ENCODE measurements around the gene ZIK1.
A peak's percentile ranks its signal among the peaks of the same experiment; 100 is the strongest.

ZIK1 gene

GRCh38 chr19:57583521-57584416 is at the start of gene ZIK1:
Gene ZIK1, plus strand, starts transcription at chr19:57584145. Its CDS starts 212 bp downstream, at chr19:57584357.
- peak; percentile 94 for DNase-seq

- no peak for DNase-seq
Observed at GRCh38 chr19:57537953-57538547, 45.9 kb upstream of the ZIK1 start.

DNA sequence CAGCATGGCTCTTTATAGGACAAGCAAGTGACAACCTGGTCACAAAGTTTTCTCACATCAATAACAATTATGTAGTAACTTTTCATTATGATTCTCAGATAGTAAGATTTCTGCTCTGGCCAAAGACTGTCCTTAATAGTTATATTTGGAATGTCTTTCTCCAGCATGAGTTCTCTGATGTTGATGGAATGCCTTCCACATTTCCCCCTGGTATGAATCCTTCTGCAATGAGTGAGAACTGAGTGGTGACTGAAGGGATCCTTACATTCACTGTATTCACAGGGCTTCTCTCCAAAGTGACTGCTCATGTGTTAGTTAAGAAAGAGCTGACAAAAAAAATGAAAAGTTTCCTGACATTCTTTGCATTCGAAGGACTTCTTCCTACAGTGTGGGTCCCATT is 37.4 kb upstream of the ZIK1 start:
- no peak for DNase-seq

DNA sequence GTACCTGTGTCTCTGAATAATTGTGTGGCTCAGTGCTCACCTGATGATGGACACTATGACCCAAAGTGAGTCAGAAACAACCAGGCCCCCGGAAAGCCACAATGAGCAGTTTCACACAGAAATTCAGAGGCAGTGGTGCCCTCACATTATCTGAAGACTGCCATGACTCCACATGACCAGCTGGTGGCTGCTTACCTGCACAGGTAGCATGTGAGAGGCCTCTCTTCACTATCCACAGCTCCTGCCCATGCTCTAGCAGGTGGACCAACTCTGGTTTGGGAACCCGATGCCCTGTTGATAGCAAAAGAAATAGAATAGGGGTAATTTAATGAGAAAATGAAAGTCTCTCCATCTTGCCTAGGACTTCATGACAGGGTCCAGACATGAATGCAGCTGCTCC is 31.5 kb upstream of the ZIK1 start:
- DNase-seq, result no peak

GRCh38 chr19:57557659-57558058 is 26.3 kb upstream of the ZIK1 start:
- no peak for DNase-seq

- no peak for DNase-seq
Observed at GRCh38 chr19:57558525-57558924, 25.4 kb upstream of the ZIK1 start.

- DNase-seq, result no peak
Observed at GRCh38 chr19:57559008-57559403, 24.9 kb upstream of the ZIK1 start.

DNA sequence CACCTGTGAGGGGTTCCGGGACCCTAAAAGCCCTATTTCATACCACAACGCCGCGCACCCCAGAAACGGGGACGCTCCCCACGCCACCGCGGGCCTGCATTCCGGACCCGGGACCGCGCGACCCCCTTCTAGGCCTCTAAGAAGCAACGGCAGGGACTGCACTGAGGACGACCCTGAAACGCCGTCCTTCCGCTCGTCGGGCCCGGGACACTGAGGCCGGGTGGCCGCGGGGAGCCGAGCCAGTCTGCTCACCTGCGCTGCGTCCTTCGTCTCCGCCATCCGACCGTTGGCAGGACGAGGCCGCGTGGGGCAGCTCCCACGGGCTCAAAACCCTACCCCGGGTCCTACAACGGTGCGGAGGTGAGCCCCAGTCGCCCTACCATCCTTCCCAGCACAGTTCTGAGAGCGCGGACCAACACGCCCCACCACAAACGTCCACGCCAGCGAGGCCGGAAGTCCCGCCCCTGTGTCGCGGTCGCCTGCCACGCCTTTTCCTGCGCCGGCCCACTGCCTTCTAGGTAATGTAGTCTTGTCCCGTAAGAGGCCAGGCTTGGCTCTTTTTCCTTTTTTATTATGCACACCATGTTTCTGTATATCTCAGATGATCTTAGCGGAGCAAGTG is 24.4 kb upstream of the ZIK1 start, which contains the start of gene ZNF550:
TSS of gene ZNF550 (minus strand) at position 460 of the 622 bp plus-strand sequence. CDS start at position 279, 181 bp downstream.
- peak; percentile 94 for DNase-seq

- no peak for DNase-seq
Observed at GRCh38 chr19:57560049-57560491, 23.9 kb upstream of the ZIK1 start.

DNA sequence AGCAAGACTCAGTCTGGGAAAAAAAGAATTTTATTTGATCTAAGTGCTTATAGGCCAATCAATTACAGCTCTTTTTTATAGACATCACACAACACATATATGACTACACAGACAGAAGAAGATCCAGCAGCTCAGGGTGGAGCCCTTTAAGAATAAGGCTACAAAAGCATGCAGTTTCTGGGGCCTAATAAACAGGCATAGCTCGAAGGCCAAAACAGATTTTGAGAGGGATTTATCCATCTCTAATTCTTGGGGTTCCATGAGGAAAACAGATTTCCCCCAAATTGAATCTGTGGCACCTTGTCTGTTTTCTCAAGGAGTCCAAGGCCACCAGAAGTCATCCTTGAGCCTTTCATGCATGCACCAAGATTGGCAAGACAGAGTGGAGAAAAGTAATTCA is 20.4 kb upstream of the ZIK1 start:
- DNase-seq, result no peak

DNA sequence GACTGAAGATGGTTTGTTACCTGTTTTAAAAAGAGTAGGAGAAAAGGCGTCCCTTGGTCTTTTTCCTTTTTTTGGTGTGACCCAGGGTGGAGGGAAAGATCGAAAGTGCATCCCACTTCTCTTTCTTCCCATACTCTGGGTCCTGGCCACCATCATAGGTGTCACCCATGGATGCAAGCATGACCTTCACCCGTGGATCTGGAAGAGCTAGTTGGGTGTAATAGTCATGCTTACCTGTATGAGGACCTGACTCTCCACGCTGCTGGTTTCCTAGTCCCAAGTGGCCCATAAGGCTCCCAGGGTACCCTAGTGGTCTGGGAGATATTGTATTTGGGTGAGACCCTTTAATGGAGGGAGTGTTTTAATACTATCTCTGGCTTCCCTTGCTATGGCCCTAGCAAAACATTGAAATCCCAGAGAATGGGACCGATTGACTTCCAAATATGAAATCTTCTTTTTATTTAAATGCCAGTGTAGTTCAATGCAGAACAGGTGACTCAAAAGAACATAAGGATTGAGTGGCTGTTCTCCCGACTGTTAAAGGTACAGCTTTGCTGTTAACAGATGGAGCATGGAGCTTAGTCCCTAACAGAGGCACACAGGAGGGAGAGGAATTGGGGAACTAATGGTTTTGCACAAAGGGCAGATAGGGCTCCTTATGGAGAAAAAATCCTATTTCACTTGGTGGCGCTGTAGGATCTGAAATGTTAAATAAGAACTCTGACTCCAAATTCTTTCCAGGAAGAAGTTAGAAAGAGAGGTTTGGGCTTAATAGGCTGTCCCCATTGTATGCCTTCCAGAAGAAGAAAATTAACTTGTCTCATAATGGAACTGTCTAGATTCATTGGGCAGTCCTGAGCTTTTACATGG is 17.3 kb upstream of the ZIK1 start:
- no peak for DNase-seq

DNA sequence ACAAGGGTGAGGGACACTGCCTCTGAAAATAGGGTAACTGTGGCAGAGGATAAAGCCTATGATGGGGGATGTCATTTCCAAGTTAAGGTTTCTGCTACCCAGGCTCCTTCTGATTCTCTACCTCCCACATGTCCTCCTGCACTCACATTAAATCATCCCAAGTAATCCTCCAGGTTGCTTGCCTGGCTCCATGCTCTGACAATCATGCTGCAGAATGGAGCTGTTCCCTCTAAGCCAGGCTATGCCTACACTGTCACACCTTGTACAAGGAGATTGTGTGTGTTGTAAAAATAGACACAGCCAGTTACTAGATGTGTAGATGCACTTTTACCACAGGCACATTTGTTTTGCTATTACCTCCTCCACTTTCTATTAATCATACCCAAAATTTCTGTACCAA is 13.2 kb upstream of the ZIK1 start:
- DNase-seq, result no peak

DNA sequence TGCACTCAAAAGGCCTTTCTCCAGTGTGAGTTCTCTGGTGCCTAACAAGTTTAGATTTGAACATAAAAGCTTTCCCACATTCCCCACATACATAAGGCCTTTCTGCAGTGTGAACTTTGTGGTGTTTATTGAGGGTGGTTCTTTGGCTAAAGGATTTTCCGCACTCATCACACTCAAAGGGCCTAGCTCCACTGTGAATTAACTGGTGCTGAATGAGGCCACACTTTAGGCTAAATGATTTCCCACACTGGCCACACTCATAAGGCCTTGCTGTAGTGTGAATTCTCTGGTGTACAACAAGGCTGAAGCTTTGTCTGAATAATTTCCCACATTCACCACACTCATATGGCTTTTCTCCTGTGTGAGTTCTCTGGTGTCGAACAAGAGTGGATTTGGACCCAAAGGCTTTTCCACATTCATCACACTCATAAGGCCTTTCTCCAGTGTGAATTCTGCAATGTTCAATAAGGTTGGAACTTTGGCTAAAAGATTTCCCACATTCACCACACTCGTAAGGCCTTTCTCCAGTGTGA is 11.5 kb upstream of the ZIK1 start:
- no peak for DNase-seq

- DNase-seq, result no peak
Observed at GRCh38 chr19:57576661-57577060, 7.3 kb upstream of the ZIK1 start.

GRCh38 chr19:57578487-57579205 is 5.3 kb upstream of the ZIK1 start, which contains the start of gene ZNF416:
Gene ZNF416, minus strand, starts transcription at chr19:57578911. Its CDS starts 207 bp downstream, at chr19:57578704.
- DNase-seq, result peak; percentile 98

- no peak for DNase-seq
Observed at GRCh38 chr19:57583104-57583520, 833 bp upstream of the ZIK1 start.

DNA sequence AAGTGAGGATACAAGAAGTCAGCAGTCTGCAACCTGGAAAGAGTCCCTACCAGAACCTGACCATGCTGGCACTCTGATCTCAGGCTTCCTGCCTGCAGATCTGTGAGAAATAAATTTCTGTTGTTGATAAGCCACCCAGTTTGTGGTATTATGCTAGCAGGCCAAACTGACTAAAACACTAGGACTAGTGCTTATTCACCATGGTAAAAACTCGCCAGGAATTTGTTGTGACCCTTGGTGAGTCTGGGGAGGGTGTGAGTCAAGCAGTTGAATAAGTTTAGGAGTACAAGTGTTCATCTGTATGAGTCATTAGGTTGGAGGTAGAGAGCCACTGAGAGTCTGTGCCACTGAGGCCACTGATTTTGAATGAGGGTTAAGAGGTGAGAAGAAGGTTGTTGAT is 3.6 kb downstream of the ZIK1 start:
- no peak for DNase-seq

GRCh38 chr19:57599377-57599760 is 15.4 kb downstream of the ZIK1 start:
- DNase-seq, result no peak

DNA sequence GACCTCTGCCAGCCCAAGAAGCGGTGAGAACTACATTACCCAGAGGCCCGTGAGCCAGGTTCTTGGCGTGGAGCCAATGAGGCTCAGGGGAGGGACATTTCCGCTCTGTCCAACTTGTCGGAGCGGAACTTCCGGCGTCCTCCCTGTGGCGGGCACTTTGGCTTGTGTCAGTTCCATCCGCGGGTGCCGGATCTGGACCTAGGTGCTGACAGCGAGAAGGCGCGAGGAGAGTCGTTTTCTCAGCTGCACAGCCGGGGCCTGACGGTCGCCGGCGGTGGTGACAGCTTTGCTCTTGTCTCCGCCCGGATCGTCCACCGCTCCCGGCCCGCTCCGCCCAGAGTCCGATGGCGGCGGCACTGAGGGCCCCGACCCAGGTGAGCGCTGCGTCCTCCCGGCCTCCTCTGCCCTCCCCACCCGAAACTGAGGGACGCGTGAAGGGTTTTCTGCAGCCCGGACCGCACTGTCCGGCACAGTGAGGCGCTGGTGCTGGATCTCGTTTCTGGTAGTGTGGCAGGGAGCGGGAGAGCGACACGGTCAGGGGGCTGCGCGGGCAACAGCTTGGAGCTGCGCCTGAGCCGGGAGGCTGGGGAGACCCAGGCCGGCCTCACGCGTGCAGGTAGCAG is 15.9 kb downstream of the ZIK1 start, which contains the start of gene ZNF530:
TSS of gene ZNF530 (plus strand) at position 125 of the 623 bp plus-strand sequence. CDS start 4,461 bp downstream, outside the sequence.
- peak; percentile 93 for DNase-seq

DNA sequence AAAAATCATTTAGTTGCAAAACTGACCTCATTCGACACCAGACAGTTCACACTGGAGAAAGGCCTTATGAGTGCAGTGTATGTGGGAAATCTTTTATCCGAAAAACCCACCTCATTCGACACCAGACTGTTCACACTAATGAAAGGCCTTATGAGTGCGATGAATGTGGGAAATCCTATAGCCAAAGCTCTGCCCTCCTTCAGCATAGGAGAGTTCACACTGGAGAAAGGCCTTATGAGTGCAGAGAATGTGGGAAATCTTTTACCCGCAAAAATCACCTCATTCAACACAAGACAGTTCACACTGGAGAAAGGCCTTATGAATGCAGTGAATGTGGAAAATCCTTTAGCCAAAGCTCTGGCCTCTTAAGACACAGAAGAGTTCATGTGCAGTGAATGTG is 23.0 kb downstream of the ZIK1 start:
- no peak for DNase-seq

DNA sequence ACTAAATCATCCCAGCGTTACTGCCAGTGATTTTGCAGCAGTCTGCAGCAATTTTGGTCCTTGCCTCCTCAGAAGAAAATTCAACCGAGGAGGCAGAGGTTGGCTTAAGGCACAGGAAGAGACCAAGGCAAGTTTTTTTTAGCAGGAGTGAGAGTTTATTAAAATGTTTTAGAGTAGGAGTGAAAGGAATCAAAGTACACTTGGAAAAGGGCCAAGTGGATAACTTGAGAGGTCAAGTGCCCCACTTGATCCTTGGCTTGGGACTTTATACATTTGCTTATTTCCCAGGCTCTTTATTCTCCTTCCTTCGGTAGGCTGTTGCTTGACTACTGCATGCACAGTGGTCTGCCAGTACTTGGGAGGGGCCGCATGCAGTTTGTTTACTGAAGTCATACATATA is 27.2 kb downstream of the ZIK1 start:
- no peak for DNase-seq

Measured in left hindlimb (tissue), 1 donor.